Prostate gland (tissue), 2 donors: ENCODE results near the gene NUMBL. TPM values are rescaled to one million over a fixed set of nuclear protein-coding genes. Genes with fewer than 3 reads are reported as not detected.
"Not testable (repeated sequence)": the region's sequence is repeated elsewhere in the genome, so short reads cannot be mapped to it uniquely, and the experiment has no call there.

ENCODE experiments used
- DNase-seq: peaks from one replicate; pipeline ENCODE4 v3.0.0-alpha.2; 2019; ENCODE audit warnings: low spot score
- H3K27ac ChIP-seq, 2 donors: fragments of 200-600 bp; sonication (generic); 2 replicates each; pipeline ENCODE4 v1.5.1; 2017 to 2019
- H3K27me3 ChIP-seq: fragments of 200-600 bp; sonication (generic); replicated peaks from 2 replicates; pipeline ENCODE4 v1.5.1; 2019; ENCODE audit not compliant: insufficient read depth
- H3K36me3 ChIP-seq, 2 donors: fragments of 200-600 bp; sonication (generic); 1 replicate in 1 of 2; 2 replicates in 1 of 2; pipeline versions ENCODE4 v1.5.1 to v1.8.1; 2017 to 2019
- H3K4me1 ChIP-seq: fragments of 200-600 bp; sonication (generic); replicated peaks from 2 replicates; pipeline ENCODE4 v1.5.1; 2019
- H3K4me3 ChIP-seq, 2 donors: fragments of 200-600 bp; sonication (generic); 2 replicates each; pipeline ENCODE4 v1.5.1; 2017 to 2019
- H3K9me3 ChIP-seq: fragments of 200-600 bp; sonication (generic); 2 replicates; pipeline ENCODE4 v1.5.1; 2017
- CTCF ChIP-seq, 4 experiments: fragments of 200-600 bp in 2 of 4; fragments of 450-650 bp in 2 of 4; sonication (generic) in 2 of 4; IDR thresholded peaks; 1 replicate in 3 of 4; 2 replicates in 1 of 4; pipeline ENCODE4 v1.5.1; 2016 to 2019; ENCODE audit warnings: antibody characterized with exemption in 4 of 4, mild to moderate bottlenecking in 2 of 4, moderate library complexity in 2 of 4
- POLR2A ChIP-seq: fragments of 450-650 bp; IDR thresholded peaks from one replicate; pipeline ENCODE4 v1.6.1; 2016; ENCODE audit warnings: antibody characterized with exemption, mild to moderate bottlenecking
- POLR2AphosphoS5 ChIP-seq: sonication (generic); formaldehyde crosslinking; IDR thresholded peaks from one replicate; pipeline ENCODE4 v1.6.1; 2017; ENCODE audit warnings: antibody characterized with exemption
- WGBS: methylation state at CpG from one replicate; pipeline ENCODE4 v1.1.5; 2018; 5-methylcytosine and 5-hydroxymethylcytosine counted together
- intact Hi-C: fragments of 100-400 bp; cut with DNase I; formaldehyde crosslinking; loops from one replicate; pipeline ENCODE4 v1.14.2; 2022
- total RNA-seq, 2 donors: library from RNA; depleted of rRNA; stranded (reverse); fragments of >200 nt; gene quantifications; one replicate each; pipeline ENCODE4 v1.1.0, GENCODE V29; 2016

Gene NUMBL
- total RNA-seq, 2 donors from 2014 or later = 24.3 to 102 TPM

- intact Hi-C loops = no loop called here
- no peak for TF ChIP-seq POLR2A
- TF ChIP-seq POLR2AphosphoS5 = peak; percentile 20
- H3K4me1 ChIP-seq = peaks cover 6% of the 10 kb centered on the region
- H3K27me3 ChIP-seq = no peaks in the 10 kb centered on the region
- H3K4me3 ChIP-seq = no peak overlapping the region
- no peak for DNase-seq
- no peaks in the 10 kb centered on the region for H3K36me3 ChIP-seq
- H3K9me3 ChIP-seq = no peaks in the 10 kb centered on the region
- H3K27ac ChIP-seq = peak overlapping the region in 1 of 2 donors; percentile 58
- 86% methylated on average over 8 of the region's 8 CpGs for WGBS
Observed at GRCh38 chr19:40650749-40651305, 39.6 kb downstream of the NUMBL start.

GRCh38 chr19:40649903-40650675 lies 40.4 kb downstream of the NUMBL start:
- intact Hi-C loops, DNase-seq, H3K4me1 ChIP-seq, H3K9me3 ChIP-seq, H3K36me3 ChIP-seq, H3K4me3 ChIP-seq, H3K27me3 ChIP-seq: not testable (repeated sequence)
- H3K27ac ChIP-seq = peak overlapping the region in 1 of 2 donors; percentile 58
- WGBS = 88% methylated on average over 9 of the region's 9 CpGs

GRCh38 chr19:40646743-40647254 lies 43.7 kb downstream of the NUMBL start:
- DNase-seq = no peak
- 71% methylated on average over 5 of the region's 5 CpGs for WGBS
- H3K4me3 ChIP-seq = no peak overlapping the region
- no peak for TF ChIP-seq POLR2A
- TF ChIP-seq POLR2AphosphoS5 = no peak
- no peak for TF ChIP-seq CTCF (IDR thresholded peaks at IDR 0.05)
- no peaks in the 10 kb centered on the region for H3K36me3 ChIP-seq
- no peaks in the 10 kb centered on the region for H3K27me3 ChIP-seq
- peaks cover 3% of the 10 kb centered on the region for H3K4me1 ChIP-seq
- H3K9me3 ChIP-seq = no peaks in the 10 kb centered on the region
- intact Hi-C loops = no loop called here
- peak overlapping the region; percentile 56 to 71 for H3K27ac ChIP-seq

GRCh38 chr19:40642757-40643305 lies 47.6 kb downstream of the NUMBL start:
- H3K4me1 ChIP-seq = no peaks in the 10 kb centered on the region
- no peaks in the 10 kb centered on the region for H3K9me3 ChIP-seq
- TF ChIP-seq CTCF (IDR thresholded peaks at IDR 0.05) = no peak
- TF ChIP-seq POLR2A = no peak
- no peak for TF ChIP-seq POLR2AphosphoS5
- no peak for DNase-seq
- H3K27me3 ChIP-seq = no peaks in the 10 kb centered on the region
- H3K27ac ChIP-seq = no peak overlapping the region
- 60% methylated on average over 8 of the region's 8 CpGs for WGBS
- intact Hi-C loops = no loop called here
- no peaks in the 10 kb centered on the region for H3K36me3 ChIP-seq
- H3K4me3 ChIP-seq = no peak overlapping the region

- peak overlapping the region in 1 of 2 donors; percentile 19 for H3K27ac ChIP-seq
- 89% methylated on average over 18 of the region's 18 CpGs for WGBS
Observed at GRCh38 chr19:40642051-40642706, 48.3 kb downstream of the NUMBL start.

More at GRCh38 chr19:40642051-40642706, 48.3 kb downstream of the NUMBL start:
- DNase-seq = no peak
- Histone ChIP-seq H3K27me3 (no peaks in the 10 kb centered on the region), H3K36me3 (no peaks in the 10 kb centered on the region), H3K4me1 (no peaks in the 10 kb centered on the region), H3K4me3 (no peak overlapping the region), H3K9me3 (no peaks in the 10 kb centered on the region)
- intact Hi-C loops = no loop called here
- TF ChIP-seq CTCF (IDR thresholded peaks at IDR 0.05) = no peak
- no peak for TF ChIP-seq POLR2AphosphoS5
- TF ChIP-seq POLR2A = no peak
